ENCODE data around the gene CAMK1G. TPM values are rescaled to one million over a fixed set of nuclear protein-coding genes. Genes with fewer than 3 reads are reported as not detected.

Gene CAMK1G
- total RNA-seq, 1 experiment from 2014 or later, result not detected

- Histone ChIP-seq H3K36me3 (ENCODE audit: control insufficient read depth in 1 of 2, insufficient read depth in 2 of 2, low read length in 2 of 2) (peaks cover 0 to 11% of the 10 kb centered on the region in 2 experiments; a peak in 3 of 4 replicates), H3K27ac (ENCODE audit: low read depth, low read length) (no peak overlapping the region), H3K27me3 (ENCODE audit: insufficient read depth, low read length) (no peaks in the 10 kb centered on the region), H2AFZ (ENCODE audit: low read depth, low read length, poor library complexity, severe bottlenecking) (no peak overlapping the region), H3K9me3 (ENCODE audit: control insufficient read depth in 1 of 2, insufficient read depth in 1 of 2, low read depth in 1 of 2, low read length in 2 of 2) (no peaks in the 10 kb centered on the region), H3K9ac (ENCODE audit: low read length) (no peak overlapping the region), H3K4me1 (ENCODE audit: control insufficient read depth in 1 of 2, insufficient read depth in 2 of 2, low read length in 2 of 2) (no peaks in the 10 kb centered on the region), H3K4me2 (ENCODE audit: low read length) (no peak overlapping the region), H3K4me3 (replicated peaks in 1 of 2; ENCODE audit: low read depth in 1 of 2, low read length in 2 of 2) (no peak overlapping the region), H3K9me2 (ENCODE audit: insufficient read depth) (no peaks in the 10 kb centered on the region), H4K20me1 (ENCODE audit: insufficient read depth) (no peaks in the 10 kb centered on the region), H3K79me2 (ENCODE audit: insufficient read depth, low read length) (no peaks in the 10 kb centered on the region)
- intact Hi-C loops (cut with micrococcal nuclease), result no loop called here
- ChIA-PET CTCF (no interaction called here), RAD21 (ENCODE audit: low non-redundant PET in 1 of 2, low total read pairs in 2 of 2, uncharacterized antibody in 2 of 2, unreplicated experiment in 2 of 2) (no interaction called here), POLR2A (no interaction called here)
- TF ChIP-seq ZNF274 (IDR thresholded peaks at IDR 0.05; ENCODE audit: low read depth, low read length), result no peak
- TF ChIP-seq YY1 (IDR thresholded peaks at IDR 0.05; ENCODE audit: extremely low read depth, insufficient replicate concordance, low read depth, low read length), result no peak
- DNase-seq (ENCODE audit: low read depth, low spot score) (no peak), ATAC-seq (no peak)
- BruUV-seq (replicated peaks), result no TSS peak
These were observed 33.0 kb downstream of the CAMK1G start for GRCh38 chr1:209616366-209617046.

- DNase-seq (ENCODE audit: low read depth, low spot score), result no peak
- no peaks in the 10 kb centered on the region for H3K4me1 ChIP-seq (ENCODE audit: control insufficient read depth in 1 of 2, insufficient read depth in 2 of 2, low read length in 2 of 2)
- no peak overlapping the region for H3K9ac ChIP-seq (ENCODE audit: low read length)
- no peaks in the 10 kb centered on the region for H3K9me3 ChIP-seq (ENCODE audit: control insufficient read depth in 1 of 2, insufficient read depth in 1 of 2, low read depth in 1 of 2, low read length in 2 of 2)
- no peaks in the 10 kb centered on the region for H3K9me2 ChIP-seq (ENCODE audit: insufficient read depth)
- BruUV-seq (replicated peaks), result no TSS peak
- intact Hi-C loops (cut with micrococcal nuclease), result no loop called here
- ChIA-PET CTCF (no interaction called here), POLR2A (no interaction called here), RAD21 (ENCODE audit: low non-redundant PET in 1 of 2, low total read pairs in 2 of 2, uncharacterized antibody in 2 of 2, unreplicated experiment in 2 of 2) (no interaction called here)
- H3K4me2 ChIP-seq (ENCODE audit: low read length), result no peak overlapping the region
- TF ChIP-seq EZH2 (IDR thresholded peaks at IDR 0.05) (no peak), EGR1 (IDR thresholded peaks at IDR 0.05; ENCODE audit: low read depth) (no peak), ZBTB33 (IDR thresholded peaks at IDR 0.05; ENCODE audit: extremely low read depth, insufficient replicate concordance, low read length) (no peak)
- H2AFZ ChIP-seq (ENCODE audit: low read depth, low read length, poor library complexity, severe bottlenecking), result no peak overlapping the region
- ATAC-seq, result no peak
- no peaks in the 10 kb centered on the region for H4K20me1 ChIP-seq (ENCODE audit: insufficient read depth)
- no peaks in the 10 kb centered on the region for H3K79me2 ChIP-seq (ENCODE audit: insufficient read depth, low read length)
- no peak overlapping the region for H3K4me3 ChIP-seq (replicated peaks in 1 of 2; ENCODE audit: low read depth in 1 of 2, low read length in 2 of 2)
- H3K27ac ChIP-seq (ENCODE audit: low read depth, low read length), result no peak overlapping the region
- H3K36me3 ChIP-seq (ENCODE audit: control insufficient read depth in 1 of 2, insufficient read depth in 2 of 2, low read length in 2 of 2), result peaks cover 0 to 11% of the 10 kb centered on the region in 2 experiments; a peak in 3 of 4 replicates
- no peaks in the 10 kb centered on the region for H3K27me3 ChIP-seq (ENCODE audit: insufficient read depth, low read length)
These were observed 33.6 kb downstream of the CAMK1G start for GRCh38 chr1:209617047-209617673.
